ENCODE data around the gene HSD11B2. TPM values are rescaled to one million over a fixed set of nuclear protein-coding genes. Genes with fewer than 3 reads are reported as not detected.
"Not testable (repeated sequence)": the region's sequence is repeated elsewhere in the genome, so short reads cannot be mapped to it uniquely, and the experiment has no call there.

HSD11B2 gene
- total RNA-seq, 1 donor from 2014 or later = 2.2 TPM

DNA sequence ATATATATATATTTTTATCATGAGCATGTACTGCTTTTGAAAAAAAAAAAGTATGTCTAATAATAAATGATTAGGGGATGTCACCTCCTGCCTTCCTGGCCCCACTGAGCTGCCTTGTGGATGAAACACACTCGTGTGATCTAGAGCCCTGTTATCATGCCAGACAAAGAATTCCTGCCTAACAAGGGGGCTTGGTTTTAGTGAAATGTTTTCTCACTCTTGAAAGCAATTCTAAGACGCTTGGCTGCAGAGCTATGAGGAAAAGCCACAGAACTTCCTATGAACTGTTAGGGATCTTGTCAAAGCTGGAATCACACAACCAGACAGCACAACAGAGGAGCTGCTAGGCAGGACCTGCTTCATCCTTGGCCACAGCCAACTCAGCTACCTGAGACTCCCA, 18.6 kb upstream of the HSD11B2 start:
- TF ChIP-seq, protein P1, sequence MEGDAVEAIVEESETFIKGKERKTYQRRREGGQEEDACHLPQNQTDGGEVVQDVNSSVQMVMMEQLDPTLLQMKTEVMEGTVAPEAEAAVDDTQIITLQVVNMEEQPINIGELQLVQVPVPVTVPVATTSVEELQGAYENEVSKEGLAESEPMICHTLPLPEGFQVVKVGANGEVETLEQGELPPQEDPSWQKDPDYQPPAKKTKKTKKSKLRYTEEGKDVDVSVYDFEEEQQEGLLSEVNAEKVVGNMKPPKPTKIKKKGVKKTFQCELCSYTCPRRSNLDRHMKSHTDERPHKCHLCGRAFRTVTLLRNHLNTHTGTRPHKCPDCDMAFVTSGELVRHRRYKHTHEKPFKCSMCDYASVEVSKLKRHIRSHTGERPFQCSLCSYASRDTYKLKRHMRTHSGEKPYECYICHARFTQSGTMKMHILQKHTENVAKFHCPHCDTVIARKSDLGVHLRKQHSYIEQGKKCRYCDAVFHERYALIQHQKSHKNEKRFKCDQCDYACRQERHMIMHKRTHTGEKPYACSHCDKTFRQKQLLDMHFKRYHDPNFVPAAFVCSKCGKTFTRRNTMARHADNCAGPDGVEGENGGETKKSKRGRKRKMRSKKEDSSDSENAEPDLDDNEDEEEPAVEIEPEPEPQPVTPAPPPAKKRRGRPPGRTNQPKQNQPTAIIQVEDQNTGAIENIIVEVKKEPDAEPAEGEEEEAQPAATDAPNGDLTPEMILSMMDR (IDR thresholded peaks at IDR 0.05) = no peak
- Histone ChIP-seq H3K9me3 (no peaks in the 10 kb centered on the region), H3K27me3 (no peaks in the 10 kb centered on the region), H3K4me1 (peaks cover 16% of the 10 kb centered on the region), H3K4me3 (no peak overlapping the region), H3K27ac (no peak overlapping the region), H3K36me3 (no peaks in the 10 kb centered on the region)
- no peak for ATAC-seq
- no peak for DNase-seq
- intact Hi-C loops (cut with DNase I) = no loop called here

DNA sequence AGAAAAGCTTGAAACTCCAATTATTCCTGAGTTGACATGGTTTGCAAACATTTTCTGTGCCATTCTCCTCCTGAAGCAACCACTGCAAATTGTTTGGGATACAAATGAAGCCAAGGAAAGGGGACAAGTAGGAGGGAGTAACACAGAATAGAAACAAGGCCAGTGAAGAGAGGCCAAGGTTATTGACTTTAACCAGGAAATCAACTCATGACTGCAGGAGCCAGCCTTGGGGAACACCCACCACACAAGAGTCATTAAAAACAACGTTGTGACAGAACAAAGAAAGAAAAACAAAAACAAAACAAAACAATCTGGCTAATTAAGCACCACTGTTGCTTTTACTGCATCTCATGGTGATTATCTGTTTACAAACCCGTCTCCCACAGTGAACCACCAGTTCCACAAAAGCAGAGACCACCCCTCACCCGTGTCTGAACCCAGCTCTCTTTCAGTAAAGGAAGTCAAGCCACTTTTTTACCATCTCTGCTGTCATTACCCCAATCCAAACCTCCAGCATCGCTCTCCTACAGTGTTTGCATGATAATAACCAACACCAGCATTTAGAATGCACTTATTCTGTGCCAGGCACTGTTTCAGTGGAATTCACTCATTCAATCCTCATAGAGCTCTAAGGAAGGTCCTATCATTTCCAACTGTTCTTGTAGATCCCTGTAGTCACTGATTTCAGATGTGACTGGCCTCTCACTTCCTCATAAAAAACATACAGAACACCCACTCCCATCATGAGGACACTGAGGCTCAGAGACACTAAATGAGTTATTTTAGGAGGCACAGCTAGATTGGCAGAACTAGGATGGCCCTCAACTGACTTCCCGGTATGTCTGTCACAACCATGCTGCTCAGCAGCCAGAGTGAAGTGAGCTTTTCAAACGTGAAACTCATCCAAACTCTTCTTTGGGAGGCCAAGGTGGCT, 16.7 kb upstream of the HSD11B2 start:
- Histone ChIP-seq H3K27ac (peak overlapping the region; percentile 24), H3K4me1 (peaks cover 16% of the 10 kb centered on the region), H3K9me3 (no peaks in the 10 kb centered on the region), H3K4me3 (no peak overlapping the region), H3K27me3 (no peaks in the 10 kb centered on the region), H3K36me3 (no peaks in the 10 kb centered on the region)
- intact Hi-C loops (cut with DNase I) = no loop called here
- TF ChIP-seq, protein P1 (IDR thresholded peaks at IDR 0.05) = no peak
- no peak for DNase-seq
- ATAC-seq = no peak

DNA sequence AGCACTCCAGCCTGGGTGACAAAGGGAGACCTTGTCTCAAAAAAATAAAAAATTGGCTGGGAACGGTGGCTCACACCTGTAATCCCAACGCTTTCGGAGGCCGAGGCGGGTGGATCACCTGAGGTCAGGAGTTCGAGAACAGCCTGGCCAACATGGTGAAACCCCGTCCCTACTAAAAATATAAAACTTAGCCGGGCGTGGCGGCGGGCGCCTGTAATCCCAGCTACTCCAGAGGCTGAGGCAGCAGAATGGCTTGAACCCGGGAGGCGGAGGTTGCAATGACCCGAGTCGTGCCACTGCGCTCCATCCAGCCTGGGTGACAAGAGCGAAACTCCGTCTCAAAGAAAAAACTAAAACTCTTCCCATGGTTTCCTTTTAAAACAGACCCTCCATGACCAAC, 15.5 kb upstream of the HSD11B2 start:
- ATAC-seq; H3K27me3 ChIP-seq; H3K36me3 ChIP-seq; intact Hi-C loops (cut with DNase I); H3K9me3 ChIP-seq; DNase-seq: not testable (repeated sequence)
- Histone ChIP-seq H3K4me3 (peak overlapping the region; percentile 82), H3K27ac (peak overlapping the region; percentile 90), H3K4me1 (peaks cover 16% of the 10 kb centered on the region)

DNA sequence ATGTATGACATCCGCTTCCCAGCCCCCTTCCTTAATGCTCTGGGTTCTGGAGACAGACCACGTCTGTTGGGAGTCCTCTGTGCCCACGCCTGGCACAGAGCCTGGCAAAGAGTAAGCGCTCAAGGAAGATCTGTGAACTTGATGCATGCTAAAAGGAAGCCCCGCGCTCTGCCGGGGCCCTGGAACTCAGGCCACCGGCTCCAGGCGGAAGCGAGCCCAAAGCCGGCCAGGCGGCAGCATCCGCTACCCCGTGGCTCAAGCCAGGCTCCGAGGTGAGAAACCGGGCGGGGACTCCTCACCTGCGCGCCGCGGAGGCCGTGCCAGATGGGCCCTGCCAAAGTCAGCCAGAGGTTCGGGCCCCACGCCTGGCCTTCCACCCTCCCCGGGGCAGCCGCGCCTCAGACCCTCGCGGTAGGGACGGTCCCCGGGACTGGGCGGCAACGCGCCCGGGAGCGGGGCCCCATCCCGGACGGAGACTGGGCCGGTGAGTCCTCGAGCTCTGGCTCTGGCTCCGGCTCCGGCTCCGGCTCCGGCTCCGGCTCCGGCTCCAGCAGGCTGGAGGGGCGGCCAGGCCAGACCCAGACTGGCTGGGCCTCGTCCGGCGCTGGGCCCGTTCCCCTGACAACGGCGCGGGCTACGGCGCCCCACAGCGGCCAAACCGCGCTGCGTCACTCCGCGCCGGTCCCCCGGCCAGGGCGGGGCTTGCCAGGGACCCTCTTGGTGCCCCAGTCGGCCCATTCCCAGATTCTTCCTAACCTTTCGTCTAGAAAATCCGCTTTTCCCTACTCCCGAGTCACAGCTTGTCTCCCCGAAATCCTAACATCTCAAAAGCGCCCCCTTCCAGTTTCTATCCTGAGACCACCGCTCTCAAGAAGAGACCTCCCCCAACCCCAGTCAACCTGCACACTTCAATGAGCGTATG, 14.8 kb upstream of the HSD11B2 start, which contains the start of gene ZDHHC1:
ZDHHC1 (minus strand) TSS at position 606 of the 922 bp plus-strand sequence. CDS start 8,702 bp downstream, outside the sequence.
- Histone ChIP-seq H3K36me3 (no peaks in the 10 kb centered on the region), H3K27ac (peak within 1 kb of the TSS; percentile 90), H3K4me3 (peak within 1 kb of the TSS; percentile 82), H3K27me3 (no peaks in the 10 kb centered on the region), H3K4me1 (peaks cover 16% of the 10 kb centered on the region), H3K9me3 (no peaks in the 10 kb centered on the region)
- ATAC-seq = peak; percentile 98
- DNase-seq = peak; percentile 91
- intact Hi-C loops (cut with DNase I) = no loop called here
- TF ChIP-seq, protein P1 (IDR thresholded peaks at IDR 0.05) = peak; percentile 53

DNA sequence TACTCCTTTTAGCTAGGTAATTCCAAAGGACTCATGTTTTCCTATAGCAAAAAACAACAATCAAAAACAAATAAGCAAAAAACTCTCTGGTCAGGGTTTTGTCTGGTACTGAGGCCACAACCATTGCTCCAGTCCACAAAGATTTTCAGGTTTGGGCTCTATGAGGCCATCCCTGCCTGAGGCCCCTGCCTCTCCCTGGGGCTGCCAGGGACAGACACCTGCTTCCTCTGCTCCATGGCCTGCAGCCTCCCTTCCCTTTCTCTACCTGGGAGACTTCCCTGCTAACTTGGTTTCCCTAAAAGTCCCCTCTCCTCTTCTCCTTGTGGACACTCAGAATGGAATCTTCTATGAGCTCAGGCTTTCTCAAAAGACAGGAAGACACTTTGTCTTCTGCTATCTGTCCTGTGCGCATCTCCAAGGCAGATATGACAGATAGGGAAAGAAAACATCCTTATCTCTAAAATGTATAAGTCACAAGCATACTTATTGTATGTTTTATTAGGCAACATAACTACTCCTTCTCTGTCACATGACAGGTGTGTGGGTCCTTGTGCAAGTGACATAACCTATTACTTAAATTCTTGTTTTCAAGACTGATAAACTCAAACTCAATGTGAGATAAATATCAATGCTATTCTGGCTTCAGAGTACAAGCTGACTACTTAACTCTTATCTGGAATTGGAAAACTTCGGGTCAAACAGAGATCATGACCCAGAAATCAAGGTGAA, 13.4 kb upstream of the HSD11B2 start:
- intact Hi-C loops (cut with DNase I) = no loop called here
- peaks cover 16% of the 10 kb centered on the region for H3K4me1 ChIP-seq

More for the DNA sequence above, 13.4 kb upstream of the HSD11B2 start:
- Histone ChIP-seq H3K27ac (no peak overlapping the region), H3K36me3 (no peaks in the 10 kb centered on the region), H3K4me3 (no peak overlapping the region), H3K27me3 (no peaks in the 10 kb centered on the region), H3K9me3 (no peaks in the 10 kb centered on the region)
- DNase-seq (no peak), ATAC-seq (no peak)
- TF ChIP-seq, protein P1 (IDR thresholded peaks at IDR 0.05) = no peak

All from upper lobe of right lung (tissue), 1 donor.